Tibial artery (tissue), 4 donors: Measurements from ENCODE around the gene SYNE1.

ENCODE experiments used
- DNase-seq, 2 donors: peaks; one replicate each; pipeline ENCODE4 v3.0.0-alpha.2; 2019
- H3K27ac ChIP-seq, 2 donors: fragments of 200-600 bp; sonication (generic) in 1 of 2; 1 replicate in 1 of 2; 2 replicates in 1 of 2; pipeline ENCODE4 v1.5.1; 2018 to 2019; ENCODE audit warnings: mild to moderate bottlenecking in 1 of 2
- H3K27me3 ChIP-seq, 2 donors: fragments of 200-600 bp; sonication (generic) in 1 of 2; one replicate each; pipeline versions ENCODE4 v1.5.1 to v1.6.0; 2016 to 2019
- H3K36me3 ChIP-seq, 3 donors: fragments of 200-600 bp; sonication (generic) in 2 of 3; one replicate each; pipeline ENCODE4 v1.5.1; 2016 to 2019; ENCODE audit warnings: mild to moderate bottlenecking in 2 of 3
- H3K4me1 ChIP-seq, 4 donors: fragments of 200-600 bp; sonication (generic) in 2 of 4; 1 replicate in 3 of 4; 2 replicates in 1 of 4; pipeline ENCODE4 v1.5.1; 2016 to 2019
- H3K4me3 ChIP-seq, 2 donors: fragments of 200-600 bp; sonication (generic) in 1 of 2; 1 replicate in 1 of 2; 2 replicates in 1 of 2; pipeline ENCODE4 v1.5.1; 2018 to 2019; ENCODE audit warnings: mild to moderate bottlenecking in 2 of 2
- H3K9me3 ChIP-seq, 3 donors: fragments of 200-600 bp; sonication (generic) in 1 of 3; one replicate each; pipeline ENCODE4 v1.5.1; 2016 to 2019
- intact Hi-C: fragments of 100-400 bp; cut with DNase I; formaldehyde crosslinking; loops from one replicate; pipeline ENCODE4 v1.15.0; 2023; ENCODE audit warnings: low total_unique reads
- TF ChIP-seq, protein P1 (sequence below), 2 experiments: fragments of 200-600 bp in 1 of 2; fragments of 450-650 bp in 1 of 2; IDR thresholded peaks; one replicate each; pipeline ENCODE4 v1.5.1; 2017 to 2019; ENCODE audit warnings: antibody characterized with exemption in 2 of 2, mild to moderate bottlenecking in 1 of 2, moderate library complexity in 1 of 2

The SYNE1 gene

DNA sequence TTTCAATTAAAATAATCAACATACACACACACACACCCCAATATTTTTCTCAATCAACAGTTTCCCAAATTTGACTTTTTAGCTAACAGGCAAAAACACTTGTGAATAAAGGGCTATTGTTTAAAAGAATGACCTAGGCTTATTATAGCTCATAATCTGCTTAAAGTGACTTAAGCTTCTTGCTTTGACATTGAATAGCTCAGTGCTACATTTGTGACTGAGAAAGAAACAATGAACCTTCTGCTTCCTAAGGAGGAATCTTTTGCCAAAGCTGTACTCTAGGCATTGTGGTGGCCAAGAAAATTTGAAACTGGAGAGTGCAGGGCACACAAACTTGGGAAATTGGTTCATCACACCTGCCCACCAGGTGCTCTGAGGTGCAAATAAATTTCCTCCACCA lies 282.0 kb downstream of the SYNE1 start:
- peaks cover 0 to 10% (median 0%) of the 10 kb centered on the region in 4 donors for H3K4me1 ChIP-seq
- H3K9me3 ChIP-seq = no peaks in the 10 kb centered on the region
- H3K27me3 ChIP-seq = no peaks in the 10 kb centered on the region
- no peak for DNase-seq
- no peak overlapping the region for H3K4me3 ChIP-seq
- TF ChIP-seq, protein P1, sequence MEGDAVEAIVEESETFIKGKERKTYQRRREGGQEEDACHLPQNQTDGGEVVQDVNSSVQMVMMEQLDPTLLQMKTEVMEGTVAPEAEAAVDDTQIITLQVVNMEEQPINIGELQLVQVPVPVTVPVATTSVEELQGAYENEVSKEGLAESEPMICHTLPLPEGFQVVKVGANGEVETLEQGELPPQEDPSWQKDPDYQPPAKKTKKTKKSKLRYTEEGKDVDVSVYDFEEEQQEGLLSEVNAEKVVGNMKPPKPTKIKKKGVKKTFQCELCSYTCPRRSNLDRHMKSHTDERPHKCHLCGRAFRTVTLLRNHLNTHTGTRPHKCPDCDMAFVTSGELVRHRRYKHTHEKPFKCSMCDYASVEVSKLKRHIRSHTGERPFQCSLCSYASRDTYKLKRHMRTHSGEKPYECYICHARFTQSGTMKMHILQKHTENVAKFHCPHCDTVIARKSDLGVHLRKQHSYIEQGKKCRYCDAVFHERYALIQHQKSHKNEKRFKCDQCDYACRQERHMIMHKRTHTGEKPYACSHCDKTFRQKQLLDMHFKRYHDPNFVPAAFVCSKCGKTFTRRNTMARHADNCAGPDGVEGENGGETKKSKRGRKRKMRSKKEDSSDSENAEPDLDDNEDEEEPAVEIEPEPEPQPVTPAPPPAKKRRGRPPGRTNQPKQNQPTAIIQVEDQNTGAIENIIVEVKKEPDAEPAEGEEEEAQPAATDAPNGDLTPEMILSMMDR (IDR thresholded peaks at IDR 0.05) = no peak
- intact Hi-C loops = no loop called here
- no peak overlapping the region for H3K27ac ChIP-seq
- H3K36me3 ChIP-seq = peaks cover 70 to 81% (median 75%) of the 10 kb centered on the region in 3 donors

DNA sequence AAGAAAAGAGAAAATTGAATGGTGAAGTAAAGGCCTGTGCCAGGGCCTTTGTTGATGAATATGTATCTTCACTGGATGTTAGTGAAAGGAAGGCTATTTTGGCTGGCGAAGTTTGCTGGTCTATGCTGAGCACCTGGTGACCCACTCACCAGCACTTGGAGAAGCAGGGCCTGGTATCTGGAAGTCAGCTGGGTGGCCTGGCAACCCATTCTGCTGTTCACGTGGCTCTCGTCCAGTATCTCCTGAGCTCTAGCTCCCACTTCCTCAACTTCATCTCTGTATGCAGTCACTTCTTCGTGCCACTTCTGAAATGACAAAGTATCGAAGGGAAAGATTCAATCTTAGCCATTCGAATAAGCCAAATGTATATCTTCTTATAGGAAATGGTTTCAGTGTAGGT lies 283.7 kb downstream of the SYNE1 start:
- Histone ChIP-seq H3K4me1 (peaks cover 0 to 10% (median 0%) of the 10 kb centered on the region in 4 donors), H3K36me3 (peaks cover 66 to 84% (median 79%) of the 10 kb centered on the region in 3 donors), H3K27ac (no peak overlapping the region), H3K4me3 (no peak overlapping the region), H3K27me3 (no peaks in the 10 kb centered on the region), H3K9me3 (no peaks in the 10 kb centered on the region)
- intact Hi-C loops = no loop called here
- DNase-seq = no peak
- TF ChIP-seq, protein P1 (IDR thresholded peaks at IDR 0.05) = no peak

DNA sequence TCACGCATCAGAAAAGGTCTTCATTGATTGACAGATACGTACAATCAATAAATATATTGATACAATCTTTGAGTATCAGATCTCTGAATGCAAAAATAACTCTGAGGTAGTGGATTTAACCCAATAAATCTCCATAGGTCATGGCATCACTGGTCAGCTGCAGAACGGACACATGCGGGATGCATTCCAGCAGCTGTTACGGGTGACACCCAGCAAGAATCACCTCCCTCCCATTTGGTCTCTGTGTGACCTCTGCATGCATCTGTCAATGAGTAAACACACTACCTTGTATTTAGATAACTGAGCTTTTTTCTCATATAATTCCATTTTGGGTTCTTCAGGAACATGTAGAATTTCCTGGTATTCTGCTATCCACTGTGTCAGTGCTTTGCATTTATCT lies 285.4 kb downstream of the SYNE1 start:
- H3K27me3 ChIP-seq = no peaks in the 10 kb centered on the region
- TF ChIP-seq, protein P1 (IDR thresholded peaks at IDR 0.05) = no peak
- peaks cover 0 to 9% (median 0%) of the 10 kb centered on the region in 4 donors for H3K4me1 ChIP-seq
- H3K36me3 ChIP-seq = peaks cover 65 to 84% (median 81%) of the 10 kb centered on the region in 3 donors
- DNase-seq = no peak
- H3K4me3 ChIP-seq = no peak overlapping the region
- intact Hi-C loops = no loop called here
- peak overlapping the region in 1 of 2 donors; percentile 12 for H3K27ac ChIP-seq
- H3K9me3 ChIP-seq = no peaks in the 10 kb centered on the region

DNA sequence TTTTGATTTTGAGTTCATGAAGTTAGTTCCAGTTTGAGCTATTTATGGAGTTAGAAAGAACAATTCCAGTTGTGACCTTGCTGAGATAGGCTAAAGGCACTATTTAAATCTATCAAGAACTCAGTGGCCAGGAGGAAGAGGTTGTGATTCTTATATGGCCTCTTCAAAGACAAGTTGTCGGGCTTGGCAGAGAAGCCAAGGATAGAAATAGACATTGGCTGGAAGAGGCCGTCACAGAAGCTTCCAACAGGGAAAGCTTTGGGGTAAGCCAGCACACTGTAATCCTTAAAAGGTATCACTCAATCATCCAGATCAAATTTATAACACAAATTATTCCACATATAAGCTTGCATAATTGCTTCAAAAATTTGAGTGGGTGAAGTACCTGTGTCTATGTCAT lies 286.1 kb downstream of the SYNE1 start:
- intact Hi-C loops = no loop called here
- Histone ChIP-seq H3K36me3 (peaks cover 70 to 90% (median 88%) of the 10 kb centered on the region in 3 donors), H3K4me3 (no peak overlapping the region), H3K9me3 (no peaks in the 10 kb centered on the region), H3K27ac (peak overlapping the region; percentile 12 to 37), H3K27me3 (no peaks in the 10 kb centered on the region), H3K4me1 (peaks cover 0 to 6% (median 0%) of the 10 kb centered on the region in 4 donors)
- TF ChIP-seq, protein P1 (IDR thresholded peaks at IDR 0.05) = no peak
- no peak for DNase-seq

DNA sequence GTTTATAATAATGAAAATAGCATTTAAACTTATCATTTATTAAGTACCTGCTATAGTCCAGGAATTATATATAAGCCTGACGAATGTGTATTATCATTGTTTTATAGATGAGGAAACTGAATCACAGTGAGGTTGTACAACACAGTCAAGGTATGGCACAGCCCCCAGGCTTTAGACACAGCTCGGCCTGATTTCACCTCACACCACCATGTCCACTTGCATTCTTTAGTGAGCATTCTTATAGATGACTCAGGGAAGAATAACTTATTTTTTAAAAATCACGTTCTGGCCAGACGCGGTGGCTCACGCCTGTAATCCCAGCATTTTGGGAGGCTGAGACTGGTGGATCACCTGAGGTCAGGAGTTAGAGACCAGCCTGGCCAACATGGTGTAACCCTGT lies 289.0 kb downstream of the SYNE1 start:
- no peak overlapping the region for H3K27ac ChIP-seq
- no peak for DNase-seq
- TF ChIP-seq, protein P1 (IDR thresholded peaks at IDR 0.05) = no peak
- H3K9me3 ChIP-seq = no peaks in the 10 kb centered on the region
- intact Hi-C loops = no loop called here
- no peaks in the 10 kb centered on the region for H3K27me3 ChIP-seq
- H3K36me3 ChIP-seq = peaks cover 76 to 97% (median 91%) of the 10 kb centered on the region in 3 donors
- H3K4me3 ChIP-seq = no peak overlapping the region
- H3K4me1 ChIP-seq = peaks cover 0 to 6% (median 0%) of the 10 kb centered on the region in 4 donors
